ENCODE data around the gene ADAM17. TPM values are rescaled to one million over a fixed set of nuclear protein-coding genes. Genes with fewer than 3 reads are reported as not detected.

Gene ADAM17
- total RNA-seq, 4 donors from 2014 or later = 12.9 to 17.7 (median 14.9) TPM

DNA sequence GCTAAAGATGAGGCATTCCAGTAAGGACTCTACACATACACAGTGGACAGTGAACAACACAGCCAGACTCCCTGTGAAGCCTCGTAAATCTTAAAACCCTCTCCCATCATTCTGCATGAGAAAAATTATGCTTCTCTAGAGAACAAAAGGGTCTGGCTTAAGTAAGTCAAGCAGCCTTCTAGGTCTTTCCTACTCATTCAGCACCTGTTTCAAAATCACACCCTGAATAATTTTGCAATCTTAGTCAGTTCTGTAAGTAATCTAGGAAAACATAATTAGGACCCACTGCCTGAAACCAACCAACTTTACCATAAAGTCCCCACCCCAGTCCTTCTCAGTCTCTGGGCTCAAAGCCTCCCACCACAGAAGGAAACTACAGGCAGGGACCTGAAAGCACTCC is 61.5 kb downstream of the ADAM17 start:
- Histone ChIP-seq H3K27me3 (no peaks in the 10 kb centered on the region), H3K36me3 (peaks cover 70 to 91% (median 83%) of the 10 kb centered on the region in 4 donors), H3K4me1 (peaks cover 0 to 12% (median 10%) of the 10 kb centered on the region in 4 donors), H3K9me3 (no peaks in the 10 kb centered on the region), H3K27ac (replicated peaks in 1 of 4) (no peak overlapping the region), H3K4me3 (no peak overlapping the region)
- TF ChIP-seq, protein P1, sequence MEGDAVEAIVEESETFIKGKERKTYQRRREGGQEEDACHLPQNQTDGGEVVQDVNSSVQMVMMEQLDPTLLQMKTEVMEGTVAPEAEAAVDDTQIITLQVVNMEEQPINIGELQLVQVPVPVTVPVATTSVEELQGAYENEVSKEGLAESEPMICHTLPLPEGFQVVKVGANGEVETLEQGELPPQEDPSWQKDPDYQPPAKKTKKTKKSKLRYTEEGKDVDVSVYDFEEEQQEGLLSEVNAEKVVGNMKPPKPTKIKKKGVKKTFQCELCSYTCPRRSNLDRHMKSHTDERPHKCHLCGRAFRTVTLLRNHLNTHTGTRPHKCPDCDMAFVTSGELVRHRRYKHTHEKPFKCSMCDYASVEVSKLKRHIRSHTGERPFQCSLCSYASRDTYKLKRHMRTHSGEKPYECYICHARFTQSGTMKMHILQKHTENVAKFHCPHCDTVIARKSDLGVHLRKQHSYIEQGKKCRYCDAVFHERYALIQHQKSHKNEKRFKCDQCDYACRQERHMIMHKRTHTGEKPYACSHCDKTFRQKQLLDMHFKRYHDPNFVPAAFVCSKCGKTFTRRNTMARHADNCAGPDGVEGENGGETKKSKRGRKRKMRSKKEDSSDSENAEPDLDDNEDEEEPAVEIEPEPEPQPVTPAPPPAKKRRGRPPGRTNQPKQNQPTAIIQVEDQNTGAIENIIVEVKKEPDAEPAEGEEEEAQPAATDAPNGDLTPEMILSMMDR (IDR thresholded peaks at IDR 0.05) = no peak
- TF ChIP-seq POLR2A (IDR thresholded peaks at IDR 0.05; ENCODE audit: low read depth) (no peak), EP300 (IDR thresholded peaks at IDR 0.05) (no peak), POLR2AphosphoS5 (IDR thresholded peaks at IDR 0.05) (no peak)
- 93% methylated on average over 1 of the region's 1 CpG for WGBS
- intact Hi-C loops (cut with DNase I) = no loop called here
- no peak for DNase-seq (ENCODE audit: extremely low spot score)

DNA sequence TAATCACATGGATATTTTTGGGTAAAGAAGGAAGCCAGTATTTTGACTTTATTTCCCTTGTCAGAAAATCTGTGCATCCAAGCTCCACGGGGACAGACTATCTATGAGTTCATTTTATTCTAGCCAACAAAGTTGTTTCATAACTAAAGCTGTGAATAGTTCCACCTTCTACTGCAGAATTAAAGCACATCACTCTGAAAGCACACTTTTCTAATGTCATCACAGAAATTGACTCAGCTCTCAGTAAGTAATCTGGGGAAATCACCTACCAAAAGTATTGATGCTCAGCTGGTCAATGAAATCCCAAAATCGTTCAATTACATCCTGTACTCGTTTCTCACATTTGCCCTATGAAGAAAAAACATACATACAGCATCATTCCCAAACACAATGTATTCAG is 62.2 kb downstream of the ADAM17 start:
- Histone ChIP-seq H3K4me1 (peaks cover 0 to 8% (median 6%) of the 10 kb centered on the region in 4 donors), H3K36me3 (peaks cover 76 to 97% (median 89%) of the 10 kb centered on the region in 4 donors), H3K27me3 (no peaks in the 10 kb centered on the region), H3K27ac (replicated peaks in 1 of 4) (no peak overlapping the region), H3K9me3 (no peaks in the 10 kb centered on the region), H3K4me3 (no peak overlapping the region)
- intact Hi-C loops (cut with DNase I) = no loop called here
- TF ChIP-seq POLR2AphosphoS5 (IDR thresholded peaks at IDR 0.05) = no peak
- TF ChIP-seq POLR2A (IDR thresholded peaks at IDR 0.05; ENCODE audit: low read depth) = no peak
- TF ChIP-seq, protein P1 (IDR thresholded peaks at IDR 0.05) = no peak
- TF ChIP-seq EP300 (IDR thresholded peaks at IDR 0.05) = no peak
- 84% methylated on average over 3 of the region's 3 CpGs for WGBS
- DNase-seq (ENCODE audit: extremely low spot score) = no peak

DNA sequence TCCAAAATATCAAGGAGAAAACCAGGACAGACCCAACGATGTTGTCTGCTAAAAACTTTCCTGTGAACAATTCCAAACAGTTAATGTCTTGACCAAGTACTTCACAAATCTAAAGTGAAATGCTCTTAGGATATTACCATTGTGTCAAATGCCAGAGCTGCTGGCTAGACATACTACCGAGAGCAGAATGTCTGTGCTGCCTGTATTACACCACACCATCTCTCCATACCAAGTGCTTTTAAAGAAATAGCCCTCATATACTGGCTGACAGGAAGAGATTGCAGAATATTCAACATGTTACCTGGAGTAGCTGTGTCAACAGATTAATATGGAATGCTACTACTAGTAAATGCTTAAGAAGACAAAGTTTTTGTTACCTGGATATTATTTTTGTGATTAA is 62.7 kb downstream of the ADAM17 start:
- intact Hi-C loops (cut with DNase I) = no loop called here
- no peaks in the 10 kb centered on the region for H3K27me3 ChIP-seq
- no peak for DNase-seq (ENCODE audit: extremely low spot score)
- peaks cover 79 to 100% (median 94%) of the 10 kb centered on the region in 4 donors for H3K36me3 ChIP-seq
- no peaks in the 10 kb centered on the region for H3K9me3 ChIP-seq
- 65% methylated on average over 2 of the region's 2 CpGs for WGBS
- H3K4me3 ChIP-seq = no peak overlapping the region
- H3K27ac ChIP-seq (replicated peaks in 1 of 4) = no peak overlapping the region
- no peak for TF ChIP-seq POLR2A (IDR thresholded peaks at IDR 0.05; ENCODE audit: low read depth)
- TF ChIP-seq, protein P1 (IDR thresholded peaks at IDR 0.05) = no peak
- no peak for TF ChIP-seq POLR2AphosphoS5 (IDR thresholded peaks at IDR 0.05)
- no peak for TF ChIP-seq EP300 (IDR thresholded peaks at IDR 0.05)
- peaks cover 0 to 2% (median under 1%) of the 10 kb centered on the region in 4 donors for H3K4me1 ChIP-seq

DNA sequence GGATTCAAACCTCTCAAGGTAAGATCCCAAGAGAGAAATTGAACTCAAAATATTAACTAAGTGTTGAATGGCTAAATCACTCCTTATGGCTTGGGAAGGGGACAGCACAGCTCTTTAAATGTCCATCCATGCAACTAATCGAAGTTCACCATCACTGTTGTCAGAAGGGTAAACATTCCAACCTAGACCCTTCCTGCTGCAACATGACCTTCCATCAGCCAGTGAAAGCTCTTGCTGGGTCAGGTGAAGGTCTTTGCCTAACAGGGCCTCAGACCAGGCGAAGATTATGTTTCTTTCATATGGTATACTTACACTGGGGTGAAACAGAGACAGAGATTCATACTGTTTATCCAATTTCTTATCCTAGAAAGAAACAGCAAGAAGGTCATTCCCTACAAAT is 64.8 kb downstream of the ADAM17 start:
- H3K27ac ChIP-seq (replicated peaks in 1 of 4) = no peak overlapping the region
- no peak for DNase-seq (ENCODE audit: extremely low spot score)
- H3K4me1 ChIP-seq = no peaks in the 10 kb centered on the region
- no peaks in the 10 kb centered on the region for H3K9me3 ChIP-seq
- no peaks in the 10 kb centered on the region for H3K27me3 ChIP-seq
- TF ChIP-seq POLR2A (IDR thresholded peaks at IDR 0.05; ENCODE audit: low read depth) = no peak
- TF ChIP-seq, protein P1 (IDR thresholded peaks at IDR 0.05) = no peak
- TF ChIP-seq POLR2AphosphoS5 (IDR thresholded peaks at IDR 0.05) = no peak
- TF ChIP-seq EP300 (IDR thresholded peaks at IDR 0.05) = no peak
- no peak overlapping the region for H3K4me3 ChIP-seq
- 74% methylated on average over 2 of the region's 2 CpGs for WGBS
- H3K36me3 ChIP-seq = peaks cover 85 to 100% (median 98%) of the 10 kb centered on the region in 4 donors
- intact Hi-C loops (cut with DNase I) = no loop called here

Measured in esophagus muscularis mucosa (tissue), 4 donors.